IPS-NIHi11 (cell line): ENCODE measurements around the gene L3MBTL4.
"Not testable (repeated sequence)": the region's sequence is repeated elsewhere in the genome, so short reads cannot be mapped to it uniquely, and the experiment has no call there.

Experiments
- DNase-seq: peaks from one replicate; pipeline ENCODE4 v3.0.0; 2012; ENCODE audit warnings: mixed read lengths, low spot score

Gene L3MBTL4

GRCh38 chr18:6106091-6106685 is 308.5 kb downstream of the L3MBTL4 start:
- no peak for DNase-seq

- no peak for DNase-seq
These were observed 311.0 kb downstream of the L3MBTL4 start for GRCh38 chr18:6103741-6104140.

- peak; percentile 15 for DNase-seq
These were observed 318.0 kb downstream of the L3MBTL4 start for GRCh38 chr18:6096730-6097129.

GRCh38 chr18:6088432-6088831 is 326.3 kb downstream of the L3MBTL4 start:
- no peak for DNase-seq

- no peak for DNase-seq
These were observed 328.0 kb downstream of the L3MBTL4 start for GRCh38 chr18:6086731-6087130.

GRCh38 chr18:6079406-6079805 is 335.3 kb downstream of the L3MBTL4 start:
- no peak for DNase-seq

- DNase-seq = no peak
These were observed 335.8 kb downstream of the L3MBTL4 start for GRCh38 chr18:6078877-6079276.

GRCh38 chr18:6072423-6072822 is 342.3 kb downstream of the L3MBTL4 start:
- DNase-seq = not testable (repeated sequence)

- no peak for DNase-seq
These were observed 345.2 kb downstream of the L3MBTL4 start for GRCh38 chr18:6069539-6069938.

GRCh38 chr18:6069103-6069502 is 345.6 kb downstream of the L3MBTL4 start:
- no peak for DNase-seq

GRCh38 chr18:6060149-6060548 is 354.6 kb downstream of the L3MBTL4 start:
- DNase-seq = no peak

- no peak for DNase-seq
These were observed 355.2 kb downstream of the L3MBTL4 start for GRCh38 chr18:6059551-6059950.

GRCh38 chr18:6058941-6059340 is 355.8 kb downstream of the L3MBTL4 start:
- DNase-seq = peak; percentile 21

GRCh38 chr18:6057604-6058003 is 357.1 kb downstream of the L3MBTL4 start:
- no peak for DNase-seq

GRCh38 chr18:6056171-6056910 is 358.4 kb downstream of the L3MBTL4 start:
- DNase-seq = no peak

- DNase-seq = no peak
These were observed 359.0 kb downstream of the L3MBTL4 start for GRCh38 chr18:6055711-6056110.

GRCh38 chr18:6054256-6054842 is 360.4 kb downstream of the L3MBTL4 start:
- no peak for DNase-seq

GRCh38 chr18:6052449-6052913 is 362.2 kb downstream of the L3MBTL4 start:
- no peak for DNase-seq

- DNase-seq = not testable (repeated sequence)
These were observed 367.1 kb downstream of the L3MBTL4 start for GRCh38 chr18:6047596-6047995.

GRCh38 chr18:6044773-6045172 is 369.9 kb downstream of the L3MBTL4 start:
- no peak for DNase-seq

GRCh38 chr18:6044319-6044718 is 370.4 kb downstream of the L3MBTL4 start:
- DNase-seq = no peak

GRCh38 chr18:6039055-6039454 is 375.7 kb downstream of the L3MBTL4 start:
- no peak for DNase-seq

- DNase-seq = no peak
These were observed 383.3 kb downstream of the L3MBTL4 start for GRCh38 chr18:6031442-6031841.
